ENCODE measurements around the gene SKAP1.
A peak's percentile ranks its signal among the peaks of the same experiment; 100 is the strongest.

- TF ChIP-seq, protein P1, sequence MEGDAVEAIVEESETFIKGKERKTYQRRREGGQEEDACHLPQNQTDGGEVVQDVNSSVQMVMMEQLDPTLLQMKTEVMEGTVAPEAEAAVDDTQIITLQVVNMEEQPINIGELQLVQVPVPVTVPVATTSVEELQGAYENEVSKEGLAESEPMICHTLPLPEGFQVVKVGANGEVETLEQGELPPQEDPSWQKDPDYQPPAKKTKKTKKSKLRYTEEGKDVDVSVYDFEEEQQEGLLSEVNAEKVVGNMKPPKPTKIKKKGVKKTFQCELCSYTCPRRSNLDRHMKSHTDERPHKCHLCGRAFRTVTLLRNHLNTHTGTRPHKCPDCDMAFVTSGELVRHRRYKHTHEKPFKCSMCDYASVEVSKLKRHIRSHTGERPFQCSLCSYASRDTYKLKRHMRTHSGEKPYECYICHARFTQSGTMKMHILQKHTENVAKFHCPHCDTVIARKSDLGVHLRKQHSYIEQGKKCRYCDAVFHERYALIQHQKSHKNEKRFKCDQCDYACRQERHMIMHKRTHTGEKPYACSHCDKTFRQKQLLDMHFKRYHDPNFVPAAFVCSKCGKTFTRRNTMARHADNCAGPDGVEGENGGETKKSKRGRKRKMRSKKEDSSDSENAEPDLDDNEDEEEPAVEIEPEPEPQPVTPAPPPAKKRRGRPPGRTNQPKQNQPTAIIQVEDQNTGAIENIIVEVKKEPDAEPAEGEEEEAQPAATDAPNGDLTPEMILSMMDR (conservative IDR thresholded peaks at IDR 0.05 in 1 of 2, IDR thresholded peaks at IDR 0.05 in 1 of 2; ENCODE audit: extremely low read depth in 1 of 2, insufficient read depth in 1 of 2, low read depth in 1 of 2, low read length in 2 of 2), result peak; percentile 66 to 81
- no peak for TF ChIP-seq EZH2 (IDR thresholded peaks at IDR 0.05; ENCODE audit: borderline replicate concordance, low read length)
Measured at GRCh38 chr17:48215583-48216139, 214.4 kb downstream of the SKAP1 start.

Data from mammary epithelial cell (primary cell).